HG03045 (cell line): ENCODE results near the gene ZBTB7C.
A peak's percentile ranks its signal among the peaks of the same experiment; 100 is the strongest.
"Not testable (repeated sequence)": the region's sequence is repeated elsewhere in the genome, so short reads cannot be mapped to it uniquely, and the experiment has no call there.

Experiments used
- ATAC-seq: cut with Tn5 transposase; IDR thresholded peaks from one replicate; pipeline ENCODE4 v1.9.1; 2021; ENCODE audit warnings: mild to moderate bottlenecking, moderate library complexity; ENCODE audit not compliant: unreplicated experiment

Gene ZBTB7C

GRCh38 chr18:48408727-48409590, at the start of gene ZBTB7C:
Gene ZBTB7C (minus strand): TSS chr18:48409383.
- ATAC-seq = peak; percentile 23

- no peak for ATAC-seq
Measured at GRCh38 chr18:48456838-48457237, 47.7 kb upstream of the ZBTB7C start.

DNA sequence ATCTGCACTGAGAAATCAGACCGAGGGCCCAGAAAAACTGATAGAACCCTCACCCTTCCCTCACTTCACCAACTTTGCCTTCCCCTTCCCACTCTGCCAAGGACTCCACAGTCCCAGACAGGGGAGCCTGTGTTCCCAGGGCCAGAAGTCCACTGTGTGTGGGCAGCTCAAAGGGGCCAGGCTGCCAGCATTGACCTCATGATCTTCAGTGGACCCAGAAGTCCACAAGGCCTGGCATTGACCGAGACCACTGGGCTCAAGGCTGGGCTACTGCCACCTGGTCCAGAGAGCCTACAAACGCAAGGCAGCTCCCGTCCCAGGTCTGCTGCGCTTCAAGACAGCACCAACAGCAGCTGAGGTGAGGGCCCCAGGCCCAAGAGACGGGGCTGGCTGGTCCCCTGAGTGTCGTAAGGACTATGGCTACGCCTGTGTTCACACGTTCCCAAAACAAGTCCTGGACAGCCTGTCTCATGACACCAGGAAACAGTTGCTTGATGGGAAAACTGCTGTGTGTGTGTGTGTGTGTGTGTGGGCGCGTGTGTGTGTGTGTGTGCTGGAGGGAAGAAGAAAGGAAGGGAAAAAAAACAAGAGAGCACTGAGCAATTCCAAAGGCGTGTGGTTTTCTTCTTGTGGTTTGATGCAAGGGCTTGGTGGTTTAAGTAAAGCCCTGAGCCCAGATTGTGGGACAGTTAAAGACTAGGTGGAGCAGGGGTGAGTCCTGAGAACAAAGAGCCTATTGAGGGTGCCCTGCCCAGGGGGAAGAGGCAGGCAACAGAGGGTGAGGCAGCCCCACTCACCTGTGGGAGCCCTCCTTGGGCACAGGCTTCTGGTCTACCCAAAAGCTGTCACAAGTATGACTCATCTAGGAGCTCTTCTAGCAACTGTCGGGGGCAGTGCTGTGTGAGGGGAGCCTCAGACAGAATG, 46.6 kb upstream of the ZBTB7C start:
- ATAC-seq = no peak

DNA sequence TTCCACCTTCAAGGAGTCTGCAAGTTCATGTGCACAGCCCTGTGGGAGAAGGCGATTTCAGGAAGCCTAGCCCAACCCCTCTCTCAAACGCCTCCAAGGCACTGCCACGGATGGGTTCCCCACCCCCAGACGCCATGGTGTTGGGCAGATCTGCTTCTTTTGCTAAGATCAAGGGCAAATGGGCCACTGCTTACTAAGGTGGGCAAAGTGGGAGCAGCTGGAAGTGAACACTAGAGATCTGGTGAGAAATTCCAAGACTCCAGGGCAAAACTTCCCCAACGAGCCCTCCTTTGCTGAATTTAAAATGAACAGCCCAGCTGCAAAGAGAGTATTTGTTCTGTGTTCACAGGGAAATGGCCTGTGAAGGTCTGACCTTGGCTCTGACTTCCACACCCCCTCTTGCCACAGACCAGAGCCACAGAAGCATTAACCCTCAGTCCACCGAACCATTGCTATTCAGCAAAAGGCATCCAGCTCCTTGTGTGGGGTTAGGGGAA, 45.1 kb upstream of the ZBTB7C start:
- ATAC-seq = no peak

GRCh38 chr18:48453330-48454066, 44.3 kb upstream of the ZBTB7C start:
- ATAC-seq = no peak

DNA sequence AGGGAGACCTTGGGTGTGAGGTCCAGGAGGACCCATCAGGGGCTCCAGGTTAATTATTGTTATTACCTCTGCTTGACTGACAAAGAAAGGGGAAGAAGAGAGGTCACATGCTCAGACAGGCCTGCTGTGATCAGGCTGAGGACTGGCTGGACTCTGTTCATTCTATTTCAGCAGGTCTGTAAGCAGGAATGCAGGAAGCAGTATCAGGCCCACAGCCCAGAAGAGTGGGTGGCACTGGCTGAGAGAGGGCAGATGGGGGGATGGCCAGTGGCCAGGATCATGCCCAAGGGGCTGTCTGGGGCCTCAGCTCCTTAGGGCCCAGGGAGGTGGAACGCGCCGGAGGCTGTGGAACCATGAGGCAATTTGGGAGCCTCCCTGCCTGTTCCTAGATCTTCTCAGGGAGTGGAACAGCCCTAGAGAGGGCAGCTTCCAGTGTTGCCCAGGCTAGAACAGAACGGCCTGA, 43.7 kb upstream of the ZBTB7C start:
- ATAC-seq = no peak

DNA sequence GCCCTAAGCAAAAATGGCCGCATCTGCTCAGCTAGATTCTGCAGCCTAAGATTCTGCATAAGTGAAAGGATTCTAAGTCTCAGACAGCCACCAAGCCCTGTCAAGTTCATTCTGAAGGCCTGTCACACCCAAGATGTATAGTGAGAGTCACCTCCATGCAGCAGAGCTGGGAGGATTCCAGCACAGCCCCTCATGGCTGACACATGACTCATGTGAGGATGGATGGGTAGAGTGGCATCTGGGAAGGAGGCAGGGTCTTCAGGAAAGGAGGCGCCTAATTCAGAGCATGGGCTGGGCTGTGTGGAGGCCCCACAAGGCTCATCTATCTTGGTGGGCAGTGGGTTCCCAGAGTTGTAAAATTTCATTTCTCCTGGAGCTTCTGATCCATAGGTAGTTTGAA, 41.5 kb upstream of the ZBTB7C start:
- ATAC-seq = no peak

DNA sequence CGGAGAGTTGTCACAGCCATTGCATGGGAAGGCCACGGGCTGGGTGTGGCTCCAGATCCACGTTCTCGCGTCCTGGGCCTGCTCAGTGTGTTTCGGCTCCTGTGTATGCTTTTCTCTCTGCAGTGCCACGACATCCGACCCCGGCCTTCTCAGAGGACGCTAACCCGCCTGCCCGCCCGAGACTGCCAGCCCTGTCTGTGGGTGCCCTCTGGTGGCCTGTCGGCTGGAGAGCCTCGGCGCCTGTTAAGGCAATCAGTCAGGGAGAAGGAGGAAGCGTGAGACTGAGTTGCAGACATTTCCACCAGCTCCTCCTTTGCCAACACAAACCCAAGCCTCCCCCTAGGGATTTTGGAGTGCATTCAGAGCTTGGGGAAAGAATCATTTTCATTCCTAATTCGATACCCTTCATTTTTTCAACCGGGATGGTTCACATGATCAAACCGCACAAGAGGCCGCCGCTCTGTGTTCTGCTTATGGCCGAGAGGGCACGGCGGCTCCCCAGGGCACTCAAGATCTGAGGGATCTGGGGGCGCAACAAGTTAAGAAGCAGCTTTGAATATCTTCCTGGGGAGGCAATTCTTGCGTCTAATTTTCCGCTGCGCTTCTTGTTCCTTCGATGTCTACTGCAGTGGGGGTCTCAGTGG, 37.5 kb upstream of the ZBTB7C start:
- ATAC-seq = no peak

GRCh38 chr18:48445540-48445939, 36.4 kb upstream of the ZBTB7C start:
- no peak for ATAC-seq

GRCh38 chr18:48442761-48443160, 33.6 kb upstream of the ZBTB7C start:
- no peak for ATAC-seq

DNA sequence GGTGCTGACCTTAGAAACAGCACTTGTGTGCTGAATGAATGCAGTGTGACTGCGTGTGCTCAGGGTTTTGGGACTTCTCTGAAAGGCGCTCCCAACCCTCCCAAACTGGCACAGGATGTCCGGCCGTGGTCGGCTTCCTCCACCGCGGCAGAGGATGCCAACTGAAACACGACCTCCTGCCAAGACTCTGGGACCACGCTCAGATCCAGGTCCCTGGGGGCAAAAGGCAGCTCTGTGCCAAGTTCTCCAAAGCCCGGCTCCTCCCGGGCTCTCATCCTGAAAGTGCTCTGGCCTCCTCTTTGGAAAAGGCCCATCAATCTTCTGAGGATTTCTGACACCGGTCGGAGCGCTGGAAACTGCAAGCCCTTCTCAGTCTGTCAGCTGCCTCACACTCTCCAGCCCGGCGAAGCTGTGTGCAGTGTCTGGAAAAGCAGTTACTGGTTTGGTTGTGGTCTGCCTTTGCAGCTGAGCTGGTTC, 32.3 kb upstream of the ZBTB7C start:
- no peak for ATAC-seq

DNA sequence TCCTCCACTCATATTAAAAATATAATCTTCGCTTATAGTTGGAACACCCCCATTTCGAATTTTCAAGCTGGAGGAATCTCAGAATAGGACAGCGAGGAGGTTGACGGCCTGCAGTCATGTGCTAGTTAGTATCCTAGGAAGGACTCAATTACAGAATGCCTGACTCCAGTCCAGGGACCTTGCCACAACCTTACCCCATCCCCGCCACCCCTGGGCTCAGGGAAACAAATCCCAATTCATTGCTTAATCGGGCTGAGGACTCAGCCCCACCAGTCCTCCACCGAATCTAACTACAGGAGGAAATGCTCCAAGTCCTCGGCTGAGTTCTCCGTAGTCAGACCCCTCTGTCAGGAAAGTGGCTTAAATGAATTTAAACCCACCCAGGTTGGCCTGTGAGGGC, 31.7 kb upstream of the ZBTB7C start:
- ATAC-seq = no peak

- no peak for ATAC-seq
Measured at GRCh38 chr18:48436907-48437306, 27.7 kb upstream of the ZBTB7C start.

DNA sequence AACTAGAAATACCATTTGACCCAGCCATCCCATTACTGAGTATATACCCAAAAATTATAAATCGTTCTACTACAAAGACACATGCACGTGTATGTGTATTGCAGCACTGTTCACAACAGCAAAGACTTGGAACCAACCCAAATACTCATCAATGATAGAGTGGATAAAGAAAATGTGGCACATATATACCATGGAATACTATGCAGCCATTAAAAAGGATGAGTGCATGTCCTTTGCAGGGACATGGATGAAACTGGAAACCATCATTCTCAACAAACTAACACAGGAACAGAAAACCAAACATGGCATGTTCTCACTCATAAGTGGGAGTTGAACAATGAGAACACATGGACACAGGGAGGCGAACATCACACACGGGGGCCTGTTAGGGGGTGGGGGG, 25.2 kb upstream of the ZBTB7C start:
- ATAC-seq = not testable (repeated sequence)

DNA sequence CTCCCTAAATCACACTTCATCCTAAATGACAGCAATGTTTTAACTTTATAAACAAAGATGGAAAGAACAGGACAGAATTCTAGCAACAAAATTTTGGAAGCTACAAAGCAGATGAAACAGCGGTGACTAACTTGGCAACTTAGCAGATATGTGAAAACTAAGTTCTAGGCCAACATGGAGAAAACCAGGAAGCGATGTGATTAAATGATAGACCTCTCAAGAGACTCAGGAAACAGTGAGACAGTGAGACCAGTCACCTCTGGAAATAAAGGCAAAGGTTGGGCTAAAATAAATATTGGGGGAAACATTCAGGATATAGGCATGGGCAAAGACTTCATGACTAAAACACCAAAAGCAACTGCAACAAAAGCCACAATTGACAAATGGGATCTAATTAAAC, 24.4 kb upstream of the ZBTB7C start:
- ATAC-seq = no peak

DNA sequence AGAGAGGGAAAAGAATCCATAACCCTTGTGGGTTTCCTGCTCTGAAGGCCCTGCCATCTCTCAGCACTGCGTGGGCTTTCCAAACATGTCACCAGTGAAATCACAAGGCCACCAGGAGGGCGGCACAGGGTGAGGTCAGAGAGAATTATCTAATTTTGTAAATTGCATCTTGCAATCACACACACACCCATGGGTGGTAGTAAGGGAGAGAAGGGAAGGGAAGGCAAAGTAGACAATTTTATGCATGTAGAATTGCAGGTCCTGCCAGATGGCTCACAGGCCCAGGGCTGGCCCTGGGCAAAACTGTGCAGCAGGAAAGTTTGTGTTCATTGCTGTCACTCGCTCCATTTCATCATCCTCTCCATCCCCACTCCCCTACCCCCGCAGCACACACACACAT, 21.0 kb upstream of the ZBTB7C start:
- no peak for ATAC-seq

- ATAC-seq = no peak
Measured at GRCh38 chr18:48428475-48429177, 19.4 kb upstream of the ZBTB7C start.

GRCh38 chr18:48422947-48423378, 13.8 kb upstream of the ZBTB7C start:
- ATAC-seq = no peak

DNA sequence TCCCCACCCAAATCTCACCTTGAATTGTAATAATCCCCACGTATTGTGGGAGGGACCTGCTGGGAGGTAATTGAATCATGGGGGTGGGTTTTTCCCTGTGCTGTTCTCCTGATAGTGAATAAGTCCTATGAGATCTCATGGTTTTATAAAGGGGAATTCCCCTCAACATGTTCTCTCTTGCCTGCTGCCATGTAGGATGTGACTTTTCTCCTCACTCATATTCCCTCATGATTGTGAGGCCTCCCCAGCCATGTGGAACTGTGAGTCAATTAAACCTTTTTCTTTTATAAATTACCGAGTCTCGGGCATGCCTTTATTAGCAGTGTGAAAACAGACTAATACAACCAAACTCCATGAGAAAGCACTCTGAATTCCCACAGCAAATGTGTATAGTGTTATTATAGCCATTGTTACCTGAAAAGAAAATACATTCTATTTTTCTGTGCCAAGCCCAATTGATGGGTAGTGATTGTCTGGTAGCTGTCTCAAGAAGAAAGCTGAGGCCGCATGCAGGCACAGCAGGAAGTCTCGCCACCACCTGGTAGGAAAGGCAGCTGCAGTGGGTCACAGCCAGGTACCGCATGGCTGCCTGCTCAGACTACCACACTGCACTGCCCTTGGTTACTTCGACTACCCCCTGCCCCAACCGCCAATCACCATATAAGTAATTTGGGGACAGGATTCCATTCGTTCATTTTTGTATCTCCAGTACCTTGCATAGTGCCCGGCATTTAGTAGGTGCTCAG, 10.3 kb upstream of the ZBTB7C start:
- ATAC-seq = no peak
